Esophagus muscularis mucosa (tissue), 3 donors: ENCODE results near the gene DMAC2.

Experiments
- EP300 ChIP-seq: sonication (generic); formaldehyde crosslinking; IDR thresholded peaks from one replicate; pipeline ENCODE4 v1.6.1; 2017; ENCODE audit warnings: antibody characterized with exemption
- POLR2AphosphoS5 ChIP-seq, 2 donors: sonication (generic); formaldehyde crosslinking; IDR thresholded peaks; one replicate each; pipeline ENCODE4 v1.6.1; 2017; ENCODE audit warnings: antibody characterized with exemption in 2 of 2

GRCh38 chr19:41395355-41395754, 44.4 kb downstream of the DMAC2 start:
- TF ChIP-seq POLR2AphosphoS5 (IDR thresholded peaks at IDR 0.05), result no peak
- TF ChIP-seq EP300, result no peak
